C4-2B (cell line): ENCODE measurements around the gene GCK.

Experiments
- CTCF ChIP-seq: fragments of 450-650 bp; conservative IDR thresholded peaks from 2 replicates; pipeline ENCODE4 v1.5.1; 2017; ENCODE audit warnings: mild to moderate bottlenecking
- ZFX ChIP-seq: fragments of 450-650 bp; IDR thresholded peaks from 2 replicates; pipeline ENCODE4 v1.6.1; 2017

GRCh38 chr7:44124822-44125202 is 64.4 kb downstream of the GCK start:
- TF ChIP-seq CTCF (no peak), ZFX (no peak)
